Transverse colon (tissue), 4 donors: ENCODE results near the gene NOTCH1. TPM values are rescaled to one million over a fixed set of nuclear protein-coding genes. Genes with fewer than 3 reads are reported as not detected.

Experiments used
- DNase-seq: peaks from one replicate; pipeline ENCODE4 v3.0.0-alpha.2; 2019
- H3K27ac ChIP-seq, 4 donors: fragments of 200-600 bp; sonication (generic); 2 replicates each; pipeline ENCODE4 v1.5.1; 2016 to 2018; ENCODE audit warnings: inconsistent platforms in 4 of 4
- H3K27me3 ChIP-seq: fragments of 200-600 bp; sonication (generic); 2 replicates; pipeline ENCODE4 v1.5.1; 2017; ENCODE audit warnings: inconsistent platforms
- H3K36me3 ChIP-seq, 4 donors: fragments of 200-600 bp; sonication (generic); 2 replicates each; pipeline ENCODE4 v1.5.1; 2017 to 2019; ENCODE audit warnings: inconsistent platforms in 4 of 4
- H3K4me1 ChIP-seq, 4 donors: fragments of 200-600 bp; sonication (generic); 2 replicates each; pipeline ENCODE4 v1.5.1; 2017 to 2020; ENCODE audit warnings: inconsistent platforms in 4 of 4
- H3K4me3 ChIP-seq, 4 donors: fragments of 200-600 bp; sonication (generic); 1 replicate in 1 of 4; 2 replicates in 3 of 4; pipeline versions ENCODE4 v1.5.1 to v1.6.1; 2017 to 2019; ENCODE audit warnings: inconsistent platforms in 4 of 4
- H3K9me3 ChIP-seq, 2 donors: fragments of 200-600 bp; sonication (generic); 2 replicates each; pipeline ENCODE4 v1.5.1; 2017 to 2019; ENCODE audit warnings: inconsistent platforms in 2 of 2
- EP300 ChIP-seq: sonication (generic); formaldehyde crosslinking; IDR thresholded peaks from one replicate; pipeline ENCODE4 v1.6.1; 2017; ENCODE audit warnings: antibody characterized with exemption, low read depth
- POLR2A ChIP-seq: fragments of 450-650 bp; IDR thresholded peaks from one replicate; pipeline ENCODE4 v1.6.1; 2016; ENCODE audit warnings: antibody characterized with exemption, mild to moderate bottlenecking, moderate library complexity
- POLR2AphosphoS5 ChIP-seq, 3 donors: sonication (generic); formaldehyde crosslinking; IDR thresholded peaks; one replicate each; pipeline ENCODE4 v1.6.1; 2016; ENCODE audit warnings: antibody characterized with exemption in 3 of 3
- WGBS, 2 donors: methylation state at CpG; one replicate each; pipeline ENCODE4 v1.1.5; 2018; ENCODE audit warnings: low coverage in 1 of 2; 5-methylcytosine and 5-hydroxymethylcytosine counted together
- in situ Hi-C, 4 donors: fragments of 200-750 bp; cut with MboI; loops; one replicate each; pipeline versions ENCODE4 v1.15.0 to v1.15.1; 2017; ENCODE audit warnings: low sequenced_read_pairs in 3 of 4, low pct_ligation_motif_present in 1 of 4, low pct_unique_long_range_greater_than_20kb in 1 of 4
- intact Hi-C: fragments of 100-400 bp; cut with DNase I; formaldehyde crosslinking; loops from one replicate; pipeline ENCODE4 v1.15.1; 2023; ENCODE audit warnings: low total_unique reads
- total RNA-seq, 4 donors: library from RNA; depleted of rRNA; stranded (reverse); fragments of >200 nt; gene quantifications; one replicate each; pipeline ENCODE4 v1.1.0, GENCODE V29; 2016
- TF ChIP-seq, protein P1 (sequence below), 5 experiments: fragments of 200-600 bp in 3 of 5; fragments of 450-650 bp in 2 of 5; sonication (generic) in 3 of 5; IDR thresholded peaks; 1 replicate in 2 of 5; 2 replicates in 3 of 5; pipeline ENCODE4 v1.5.1; 2016 to 2017; ENCODE audit warnings: antibody characterized with exemption in 5 of 5, inconsistent platforms in 3 of 5, mild to moderate bottlenecking in 2 of 5, moderate library complexity in 1 of 5

Gene NOTCH1
- total RNA-seq, 4 donors from 2014 or later = 48.2 to 154 (median 98.2) TPM

- intact Hi-C loops = no loop called here
- Histone ChIP-seq H3K9me3 (no peaks in the 10 kb centered on the region), H3K27ac (peak overlapping the region in 1 of 4 donors; percentile 93), H3K27me3 (no peaks in the 10 kb centered on the region), H3K4me3 (no peak overlapping the region), H3K4me1 (peaks cover 77 to 94% (median 78%) of the 10 kb centered on the region in 4 donors), H3K36me3 (no peaks in the 10 kb centered on the region)
- TF ChIP-seq, protein P1, sequence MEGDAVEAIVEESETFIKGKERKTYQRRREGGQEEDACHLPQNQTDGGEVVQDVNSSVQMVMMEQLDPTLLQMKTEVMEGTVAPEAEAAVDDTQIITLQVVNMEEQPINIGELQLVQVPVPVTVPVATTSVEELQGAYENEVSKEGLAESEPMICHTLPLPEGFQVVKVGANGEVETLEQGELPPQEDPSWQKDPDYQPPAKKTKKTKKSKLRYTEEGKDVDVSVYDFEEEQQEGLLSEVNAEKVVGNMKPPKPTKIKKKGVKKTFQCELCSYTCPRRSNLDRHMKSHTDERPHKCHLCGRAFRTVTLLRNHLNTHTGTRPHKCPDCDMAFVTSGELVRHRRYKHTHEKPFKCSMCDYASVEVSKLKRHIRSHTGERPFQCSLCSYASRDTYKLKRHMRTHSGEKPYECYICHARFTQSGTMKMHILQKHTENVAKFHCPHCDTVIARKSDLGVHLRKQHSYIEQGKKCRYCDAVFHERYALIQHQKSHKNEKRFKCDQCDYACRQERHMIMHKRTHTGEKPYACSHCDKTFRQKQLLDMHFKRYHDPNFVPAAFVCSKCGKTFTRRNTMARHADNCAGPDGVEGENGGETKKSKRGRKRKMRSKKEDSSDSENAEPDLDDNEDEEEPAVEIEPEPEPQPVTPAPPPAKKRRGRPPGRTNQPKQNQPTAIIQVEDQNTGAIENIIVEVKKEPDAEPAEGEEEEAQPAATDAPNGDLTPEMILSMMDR (IDR thresholded peaks at IDR 0.05) = no peak
- no peak for TF ChIP-seq EP300
- 38% methylated on average over 13 of the region's 14 CpGs; no CpG with 5 or more reads in 1 of the 2 donors for WGBS, 2 donors
- in situ Hi-C loops = no loop called here
- no peak for DNase-seq
These were observed 10.8 kb downstream of the NOTCH1 start for GRCh38 chr9:136535070-136535469.

GRCh38 chr9:136534366-136534765 is 11.5 kb downstream of the NOTCH1 start:
- H3K4me3 ChIP-seq = no peak overlapping the region
- no peaks in the 10 kb centered on the region for H3K27me3 ChIP-seq
- no peaks in the 10 kb centered on the region for H3K9me3 ChIP-seq
- peaks cover 77 to 94% (median 78%) of the 10 kb centered on the region in 4 donors for H3K4me1 ChIP-seq
- 43% methylated on average over 14 of the region's 18 CpGs; no CpG with 5 or more reads in 1 of the 2 donors for WGBS, 2 donors
- in situ Hi-C loops (no loop called here), intact Hi-C loops (loop anchor here (1.0 kb wide), 1 partner anchor 16 kb away; no protein-coding TSS in a partner anchor)
- DNase-seq = no peak
- H3K27ac ChIP-seq = peak overlapping the region; percentile 88 to 93 (median 88)
- no peaks in the 10 kb centered on the region for H3K36me3 ChIP-seq
- TF ChIP-seq POLR2AphosphoS5 (IDR thresholded peaks at IDR 0.05) = no peak
- TF ChIP-seq, protein P1 (IDR thresholded peaks at IDR 0.05) = no peak

GRCh38 chr9:136533775-136534157 is 12.1 kb downstream of the NOTCH1 start:
- intact Hi-C loops (loop anchor here (1.0 kb wide), 1 partner anchor 15 kb away; no protein-coding TSS in a partner anchor), in situ Hi-C loops (no loop called here)
- Histone ChIP-seq H3K9me3 (no peaks in the 10 kb centered on the region), H3K4me1 (peaks cover 77 to 94% (median 78%) of the 10 kb centered on the region in 4 donors), H3K36me3 (no peaks in the 10 kb centered on the region), H3K4me3 (peak overlapping the region in 1 of 4 donors; percentile 9), H3K27ac (peak overlapping the region; percentile 88 to 93 (median 88)), H3K27me3 (no peaks in the 10 kb centered on the region)
- DNase-seq = peak; percentile 73
- 23% methylated on average over 11 of the region's 22 CpGs; no CpG with 5 or more reads in 1 of the 2 donors for WGBS, 2 donors
- TF ChIP-seq POLR2AphosphoS5 (IDR thresholded peaks at IDR 0.05) = peak in 1 of 3 donors; percentile 7
- no peak for TF ChIP-seq POLR2A

GRCh38 chr9:136532799-136533774 is 12.8 kb downstream of the NOTCH1 start:
- 35% methylated on average over 29 of the region's 35 CpGs; no CpG with 5 or more reads in 1 of the 2 donors for WGBS, 2 donors
- no peaks in the 10 kb centered on the region for H3K36me3 ChIP-seq

More at GRCh38 chr9:136532799-136533774, 12.8 kb downstream of the NOTCH1 start:
- Histone ChIP-seq H3K4me3 (peak overlapping the region in 1 of 4 donors; percentile 9), H3K9me3 (no peaks in the 10 kb centered on the region), H3K4me1 (peaks cover 74 to 94% (median 77%) of the 10 kb centered on the region in 4 donors), H3K27me3 (no peaks in the 10 kb centered on the region), H3K27ac (peak overlapping the region; percentile 88 to 93 (median 88))
- intact Hi-C loops = no loop called here
- no peak for TF ChIP-seq EP300
- TF ChIP-seq, protein P1 (IDR thresholded peaks at IDR 0.05) = no peak
- no peak for TF ChIP-seq POLR2A
- TF ChIP-seq POLR2AphosphoS5 (IDR thresholded peaks at IDR 0.05) = no peak
- DNase-seq = no peak
- in situ Hi-C loops = no loop called here
